A549 treated with RU486 at 1 μM for 4 hours (cell line): Measurements from ENCODE around the gene NUP43. TPM values are rescaled to one million over a fixed set of nuclear protein-coding genes. Genes with fewer than 3 reads are reported as not detected.

Source experiments
- total RNA-seq: library from RNA; stranded (reverse); fragments of 200-300 nt; extraction: Qiagen RNA extraction; gene quantifications from 5 replicates; pipeline ENCODE4 v1.2.3, GENCODE V29; 2022; ENCODE audit warnings: low read depth

The NUP43 gene
- total RNA-seq, result 11.0 to 16.2 TPM (median 14.7 TPM) in 5 replicates

GRCh38 chr6:149746147-149746946 lies at the start of gene NUP43:
NUP43 (minus strand) TSS chr6:149746529; CDS start chr6:149746495, 34 bp downstream.

GRCh38 chr6:149749594-149750135 lies 3.3 kb upstream of the NUP43 start, which contains the start of gene PCMT1:
PCMT1 (plus strand) TSS chr6:149749741; CDS start chr6:149749902, 161 bp downstream.

GRCh38 chr6:149717588-149718458 lies 28.5 kb downstream of the NUP43 start, which contains the start of gene LATS1:
LATS1 (minus strand) TSS chr6:149718101; CDS start chr6:149702126, 15,975 bp downstream.

Other genes with a start within 250 kb of the NUP43 start
- gene PPIL4, start 200.5 kb downstream of the NUP43 start, total RNA-seq, result 10.6 to 22.6 TPM (median 15.2 TPM) in 5 replicates
- gene GINM1, start 180.2 kb downstream of the NUP43 start, total RNA-seq, result 15.9 to 34.2 TPM (median 27.5 TPM) in 5 replicates
- gene KATNA1, start 97.8 kb downstream of the NUP43 start, total RNA-seq, result 8.6 to 12.4 TPM (median 11.2 TPM) in 5 replicates
- 4.7 to 8.3 TPM (median 7.7 TPM) in 5 replicates for gene LATS1, start 28.4 kb downstream of the NUP43 start, total RNA-seq
- gene PCMT1, start 3.2 kb upstream of the NUP43 start, total RNA-seq, result 84.5 to 93.1 TPM (median 88.8 TPM) in 5 replicates
- 21.8 to 41.2 TPM (median 37.2 TPM) in 5 replicates for gene LRP11, start 117.8 kb upstream of the NUP43 start, total RNA-seq
- gene RAET1E, start 151.6 kb upstream of the NUP43 start, total RNA-seq, result 2.0 to 3.2 TPM (median 3.0 TPM) in 5 replicates
- 7.3 to 13.0 TPM (median 9.7 TPM) in 5 replicates for gene RAET1G, start 176.6 kb upstream of the NUP43 start, total RNA-seq
- gene ULBP2, start 195.5 kb upstream of the NUP43 start, total RNA-seq, result 2.7 to 4.2 TPM (median 3.5 TPM) in 5 replicates
- gene ULBP1, start 217.4 kb upstream of the NUP43 start, total RNA-seq, result 0.64 to 1.3 TPM (median 0.80 TPM) in 5 replicates